Mesenteric fat pad (tissue), 1 donor: Measurements from ENCODE around the gene DDX5. TPM values are rescaled to one million over a fixed set of nuclear protein-coding genes. Genes with fewer than 3 reads are reported as not detected.
"Not testable (repeated sequence)": the region's sequence is repeated elsewhere in the genome, so short reads cannot be mapped to it uniquely, and the experiment has no call there.

Experiments used
- DNase-seq: peaks from one replicate; pipeline ENCODE4 v3.0.0-alpha.2; 2020; ENCODE audit warnings: low spot score
- total RNA-seq: library from RNA; stranded (reverse); fragmentation: NEBNext Ultra II Directional; extraction: Animal tissue kit (Norgen Biotek cat#: 25700); gene quantifications from one replicate; pipeline ENCODE4 v1.2.1, GENCODE V29; 2021
- donor health status: DM: yes; HTN: yes; CAD: no.

DDX5 gene
- total RNA-seq, 1 donor from 2014 or later = 902 TPM

DNA sequence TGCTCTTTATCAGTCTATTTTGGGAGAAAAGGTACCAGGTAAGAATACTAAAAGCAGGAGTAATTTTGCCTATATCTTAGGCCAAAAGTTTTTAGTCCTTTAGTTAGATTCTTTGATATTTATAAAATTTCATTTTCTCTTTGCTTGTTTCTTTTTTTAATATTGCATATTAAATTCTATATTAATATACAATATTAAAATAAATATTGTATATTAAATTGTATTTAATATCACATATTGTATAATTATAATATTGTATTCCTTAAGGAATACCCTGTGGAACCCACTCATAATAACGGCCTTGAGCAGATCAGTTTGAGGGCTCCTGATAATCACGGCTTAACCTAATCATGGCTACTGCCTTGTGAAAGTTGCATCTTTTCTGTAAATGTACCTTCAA, 2.6 kb upstream of the DDX5 start:
- no peak for DNase-seq

DNA sequence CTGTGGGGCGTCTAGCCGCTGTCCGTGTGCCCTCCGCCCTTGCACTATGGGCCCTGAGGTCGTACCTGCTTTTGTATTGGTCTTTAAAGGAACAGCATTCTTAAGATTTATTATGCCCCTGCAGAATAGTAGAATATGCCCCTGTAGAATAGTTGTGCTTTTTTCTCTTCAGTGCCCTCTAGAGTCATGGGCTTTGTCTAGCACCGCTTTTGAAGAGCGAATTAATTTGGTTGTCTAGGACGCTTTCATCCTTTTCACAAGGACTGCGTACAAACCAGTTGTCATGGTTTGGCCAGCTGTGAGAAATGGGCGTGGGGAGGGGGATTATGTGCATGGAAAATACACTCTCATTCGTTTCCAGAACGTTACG, 1.3 kb upstream of the DDX5 start:
- DNase-seq = no peak

DNA sequence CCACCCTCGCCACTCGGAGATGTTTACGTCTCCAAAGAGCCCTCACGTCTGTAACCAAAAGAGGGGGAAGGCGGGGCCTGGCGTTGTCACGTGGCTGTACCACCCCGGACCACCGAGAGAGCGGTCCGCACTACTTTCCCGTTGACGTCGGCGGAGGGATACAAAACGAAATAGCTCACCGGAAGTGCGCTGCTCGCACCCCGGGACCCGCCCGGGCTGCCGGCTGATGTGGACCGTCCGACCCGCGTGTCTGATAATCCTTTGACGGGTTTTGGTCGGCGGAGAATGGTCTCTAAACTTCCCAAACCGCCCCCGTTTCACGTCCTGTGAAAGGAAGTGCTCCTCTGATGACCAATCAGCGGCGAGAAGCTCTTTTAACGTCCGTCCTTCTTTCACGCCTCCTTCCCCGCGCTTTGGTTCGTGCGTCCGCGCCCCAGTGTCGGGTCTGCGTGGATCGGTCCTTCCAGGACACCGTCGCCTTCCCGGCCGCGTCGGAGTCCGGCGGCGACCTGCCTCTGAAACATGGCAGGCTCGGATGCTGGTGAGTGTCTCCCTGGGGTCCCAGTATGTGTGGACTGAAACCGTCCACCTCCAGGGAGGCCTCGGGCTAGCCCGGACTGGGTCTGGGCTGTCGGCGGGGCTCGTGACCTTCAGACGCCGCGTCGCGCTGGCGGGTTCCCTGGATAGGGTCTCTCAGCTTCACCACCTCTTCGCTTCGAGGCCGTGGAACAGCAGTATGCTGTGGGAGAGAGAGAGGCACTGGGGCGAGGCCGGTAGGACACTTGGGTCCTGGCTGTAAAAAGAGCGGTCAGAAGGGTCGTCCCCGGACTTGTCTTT, 705 bp upstream of the DDX5 start, which contains the start of gene CEP95:
Gene CEP95, plus strand, starts transcription at position 402 of the 837 bp plus-strand sequence. Its CDS starts 121 bp downstream, at position 523.
- DNase-seq = peak; percentile 95

DNA sequence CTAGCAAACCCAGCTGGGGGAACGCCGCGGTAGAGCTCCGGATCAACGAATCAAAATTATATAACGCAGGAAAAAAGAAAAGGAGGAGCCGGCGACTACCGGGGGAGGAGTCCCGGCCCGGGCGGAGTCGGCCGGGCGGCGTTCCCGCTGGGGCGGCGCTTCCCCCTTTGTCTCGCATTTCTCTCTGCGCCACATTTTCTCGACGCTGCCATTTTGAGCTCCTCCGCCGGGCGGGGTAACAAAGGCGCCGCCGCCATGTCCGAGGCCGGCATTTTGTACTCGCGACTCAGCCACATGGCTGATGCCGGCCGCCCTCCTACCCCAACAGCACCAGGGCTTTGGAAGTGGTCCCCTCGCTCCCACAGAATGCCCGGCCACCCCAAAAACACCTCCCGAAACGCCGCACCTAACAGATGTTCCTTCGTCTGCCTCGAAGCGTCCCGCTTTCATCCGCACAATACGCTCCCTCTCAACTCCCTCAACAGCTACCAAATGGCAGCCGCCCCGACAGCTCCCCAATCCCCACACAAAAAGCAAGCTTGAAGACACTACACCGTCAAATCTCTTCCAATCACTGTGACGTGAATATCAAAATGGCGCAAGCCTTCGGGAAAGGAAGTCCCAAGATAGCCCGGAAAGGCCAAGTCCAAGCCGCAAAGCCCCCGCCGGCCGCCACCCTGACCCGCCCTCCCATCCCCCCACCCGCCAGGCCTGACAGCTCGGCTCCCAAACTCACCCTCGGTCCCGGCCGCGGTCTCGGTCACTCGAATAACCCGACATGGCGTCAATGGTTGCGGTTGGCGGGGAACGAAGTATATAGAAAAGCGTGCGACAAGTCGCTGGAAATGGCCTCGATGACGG, 519 bp downstream of the DDX5 start:
- peak; percentile 97 for DNase-seq

GRCh38 chr17:64504769-64505339, 1.2 kb downstream of the DDX5 start:
- DNase-seq = no peak

GRCh38 chr17:64503821-64504768, 2.0 kb downstream of the DDX5 start:
- DNase-seq = no peak

GRCh38 chr17:64503341-64503740, 2.7 kb downstream of the DDX5 start:
- DNase-seq = no peak

DNA sequence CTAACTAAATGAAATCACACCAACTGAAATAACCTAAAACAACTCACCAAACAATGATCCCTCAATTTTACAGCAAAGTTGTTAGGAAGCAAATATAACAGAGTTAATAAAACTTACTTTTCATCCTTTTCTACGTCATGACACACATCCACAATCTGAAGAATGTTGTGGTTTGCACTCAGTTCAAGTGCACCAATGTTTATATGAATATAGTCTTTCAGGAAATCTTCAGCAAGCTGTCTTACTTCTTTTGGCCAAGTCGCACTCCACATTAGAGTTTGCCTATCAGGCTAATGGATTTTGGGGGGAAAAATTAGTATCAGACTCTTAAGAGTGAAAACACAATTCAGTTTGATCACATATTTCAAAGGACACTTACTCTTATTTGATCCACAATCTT, 3.3 kb downstream of the DDX5 start:
- DNase-seq = no peak

DNA sequence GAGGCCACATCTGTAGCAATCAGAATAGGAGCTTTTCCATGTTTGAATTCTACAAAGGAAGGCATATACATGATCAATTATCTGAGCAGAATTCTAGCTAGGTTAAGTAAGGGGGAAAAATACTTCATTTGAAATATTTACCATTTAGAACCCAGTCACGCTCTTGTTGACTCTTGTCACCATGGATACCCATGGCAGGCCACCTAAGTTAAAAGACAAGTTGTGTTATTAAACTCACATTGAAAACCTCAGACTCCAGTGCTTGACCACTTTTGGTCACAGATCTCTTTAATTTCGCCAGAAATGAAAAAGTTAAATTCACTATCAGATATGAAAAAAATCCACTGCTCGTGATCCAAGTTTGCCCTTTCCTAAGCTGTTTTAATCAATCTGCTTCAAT, 4.1 kb downstream of the DDX5 start:
- no peak for DNase-seq

DNA sequence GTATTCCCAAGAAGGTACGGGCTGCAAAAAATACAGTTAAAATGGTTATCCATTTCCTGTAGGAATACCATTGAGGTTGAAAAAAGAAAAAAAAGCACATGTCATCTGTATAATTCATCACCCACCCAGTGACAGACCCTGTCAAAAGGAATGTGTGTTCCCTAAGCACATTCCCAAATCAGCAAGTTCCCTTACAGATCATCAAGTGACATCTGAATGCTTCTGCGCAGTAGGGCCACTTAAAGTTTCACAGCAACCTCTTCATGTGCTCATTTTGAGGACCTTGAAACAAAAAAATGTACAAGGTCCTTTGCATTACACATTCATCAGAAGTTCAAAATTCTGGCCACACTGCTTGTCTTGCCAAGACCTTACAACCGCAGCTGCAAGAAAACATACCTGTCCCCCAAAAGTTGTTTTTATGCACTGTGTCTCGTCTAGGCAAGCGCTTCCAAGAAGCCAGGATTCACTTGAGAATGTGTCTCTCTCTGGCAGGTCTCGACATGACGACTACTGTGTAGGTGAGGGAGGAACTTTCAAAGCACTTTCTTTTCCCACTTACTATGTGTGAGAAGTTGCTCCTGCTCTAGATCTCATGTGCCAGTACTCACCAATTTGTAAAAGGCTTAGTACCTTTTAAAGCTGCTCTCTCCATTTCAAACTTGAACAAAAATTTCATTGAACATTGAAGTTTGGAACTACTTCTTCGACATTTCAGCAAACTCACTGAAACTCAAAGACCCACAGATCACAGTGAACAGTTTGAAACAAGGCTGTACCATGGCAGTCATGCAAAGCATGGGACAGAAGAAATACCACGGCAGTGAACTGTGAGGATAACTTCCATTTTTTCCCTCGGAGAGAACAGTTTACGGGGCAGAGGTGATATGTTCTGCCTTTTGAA, 5.0 kb downstream of the DDX5 start:
- DNase-seq = no peak

- DNase-seq = no peak
Measured at GRCh38 chr17:64500487-64500859, 5.6 kb downstream of the DDX5 start.

GRCh38 chr17:64499805-64500486, 6.1 kb downstream of the DDX5 start:
- no peak for DNase-seq

GRCh38 chr17:64498308-64499203, 7.5 kb downstream of the DDX5 start:
- no peak for DNase-seq

- DNase-seq = no peak
Measured at GRCh38 chr17:64497565-64498035, 8.5 kb downstream of the DDX5 start.

- peak; percentile 98 for DNase-seq
Measured at GRCh38 chr17:64496786-64497564, 9.1 kb downstream of the DDX5 start, which contains the start of gene POLG2. TSS of gene POLG2 (minus strand) at chr17:64497054. CDS start at chr17:64496968, 86 bp downstream.

DNA sequence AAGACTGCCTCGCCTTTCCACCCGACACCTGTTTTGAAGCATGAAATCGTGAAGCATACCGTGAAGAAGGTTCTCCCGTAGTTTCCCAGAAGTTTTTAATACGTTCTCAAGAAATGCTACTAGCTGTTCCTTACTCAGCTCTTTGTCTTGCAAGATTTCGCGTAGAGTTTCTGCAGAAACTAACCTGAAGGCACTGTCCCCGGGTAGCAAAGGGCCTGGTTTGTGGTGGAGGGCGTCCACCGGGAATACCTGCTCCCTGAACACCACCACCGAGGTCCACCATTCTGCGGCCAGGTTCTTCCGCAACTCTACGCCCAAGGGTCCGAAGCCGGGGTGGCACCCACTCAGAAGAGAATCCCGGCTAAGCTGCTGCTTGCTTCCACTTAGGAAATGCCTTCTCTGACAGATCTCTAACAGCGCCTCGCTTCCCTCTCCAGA, 9.7 kb downstream of the DDX5 start:
- no peak for DNase-seq

- not testable (repeated sequence) for DNase-seq
Measured at GRCh38 chr17:64495300-64495699, 10.8 kb downstream of the DDX5 start.
